ENCODE results near the gene LRCH4. TPM values are rescaled to one million over a fixed set of nuclear protein-coding genes. Genes with fewer than 3 reads are reported as not detected.

LRCH4 gene
- total RNA-seq, 1 donor: 153 TPM

- Histone ChIP-seq H3K4me3 (ENCODE audit: low read length) (no peak overlapping the region), H3K9me3 (ENCODE audit: low read depth, low read length) (no peaks in the 10 kb centered on the region), H3K27me3 (ENCODE audit: insufficient read depth, low read length) (no peaks in the 10 kb centered on the region), H3K4me1 (ENCODE audit: insufficient read depth, low read length) (peaks cover 27% of the 10 kb centered on the region)
These were observed 27.7 kb upstream of the LRCH4 start for GRCh38 chr7:100613412-100614175.

- Histone ChIP-seq H3K4me3 (ENCODE audit: low read length) (peak overlapping the region; percentile 68), H3K9me3 (ENCODE audit: low read depth, low read length) (no peaks in the 10 kb centered on the region), H3K4me1 (ENCODE audit: insufficient read depth, low read length) (peaks cover 27% of the 10 kb centered on the region), H3K27me3 (ENCODE audit: insufficient read depth, low read length) (no peaks in the 10 kb centered on the region)
These were observed 26.9 kb upstream of the LRCH4 start for GRCh38 chr7:100612730-100613390.

- Histone ChIP-seq H3K4me3 (ENCODE audit: low read length) (peak within 1 kb of the TSS; percentile 68), H3K4me1 (ENCODE audit: insufficient read depth, low read length) (peaks cover 27% of the 10 kb centered on the region), H3K27me3 (ENCODE audit: insufficient read depth, low read length) (no peaks in the 10 kb centered on the region), H3K9me3 (ENCODE audit: low read depth, low read length) (no peaks in the 10 kb centered on the region)
These were observed 26.2 kb upstream of the LRCH4 start, which contains the start of gene MOSPD3 for GRCh38 chr7:100611983-100612729. MOSPD3 (plus strand) TSS chr7:100612540; CDS start chr7:100612792, 252 bp downstream.

DNA sequence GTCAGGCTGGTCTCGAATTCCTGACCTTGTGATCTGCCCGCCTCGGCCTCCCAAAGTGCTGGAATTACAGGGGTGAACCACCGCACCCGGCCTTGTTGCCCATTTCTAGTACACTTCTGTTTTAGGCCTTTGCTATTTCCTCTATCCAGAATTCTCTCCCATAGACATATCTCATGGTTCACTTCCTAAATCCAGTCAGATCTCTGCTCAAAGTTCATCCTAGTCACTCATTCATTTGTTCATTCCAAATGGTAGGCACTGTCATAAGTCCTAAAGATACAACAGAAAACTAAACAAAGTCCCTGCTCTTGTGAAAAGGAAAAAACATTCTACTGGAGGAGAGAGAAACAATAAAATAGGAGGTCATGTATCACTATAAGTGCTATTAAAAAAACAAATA is 24.0 kb upstream of the LRCH4 start:
- peaks cover 38% of the 10 kb centered on the region for H3K4me1 ChIP-seq (ENCODE audit: insufficient read depth, low read length)
- H3K27me3 ChIP-seq (ENCODE audit: insufficient read depth, low read length): no peaks in the 10 kb centered on the region
- H3K4me3 ChIP-seq (ENCODE audit: low read length): no peak overlapping the region
- no peaks in the 10 kb centered on the region for H3K9me3 ChIP-seq (ENCODE audit: low read depth, low read length)

DNA sequence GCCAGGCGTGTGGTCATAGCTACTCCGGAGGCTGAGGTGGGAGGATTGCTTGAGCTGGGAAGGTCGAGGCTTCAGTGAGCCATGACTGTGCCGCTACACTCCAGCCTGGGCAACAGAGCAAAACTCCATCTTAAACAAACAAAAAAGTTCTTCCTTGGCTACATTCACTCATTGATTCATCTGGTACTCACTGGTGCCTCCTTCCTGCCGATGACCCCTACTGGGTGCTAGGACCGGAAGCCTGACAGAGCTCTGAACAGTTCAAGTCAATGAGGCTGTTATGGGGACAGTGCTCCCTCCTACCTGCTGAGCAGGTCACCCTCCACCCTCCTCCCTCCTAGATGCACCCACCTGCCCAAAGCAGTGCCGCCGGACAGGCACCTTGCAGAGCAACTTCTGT is 21.2 kb upstream of the LRCH4 start:
- H3K4me3 ChIP-seq (ENCODE audit: low read length): no peak overlapping the region
- H3K9me3 ChIP-seq (ENCODE audit: low read depth, low read length): no peaks in the 10 kb centered on the region
- no peaks in the 10 kb centered on the region for H3K27me3 ChIP-seq (ENCODE audit: insufficient read depth, low read length)
- peaks cover 27% of the 10 kb centered on the region for H3K4me1 ChIP-seq (ENCODE audit: insufficient read depth, low read length)

- Histone ChIP-seq H3K4me1 (ENCODE audit: insufficient read depth, low read length) (peaks cover 25% of the 10 kb centered on the region), H3K27me3 (ENCODE audit: insufficient read depth, low read length) (no peaks in the 10 kb centered on the region), H3K9me3 (ENCODE audit: low read depth, low read length) (no peaks in the 10 kb centered on the region), H3K4me3 (ENCODE audit: low read length) (no peak overlapping the region)
These were observed 20.4 kb upstream of the LRCH4 start for GRCh38 chr7:100606313-100606712.

GRCh38 chr7:100604976-100605911 is 19.3 kb upstream of the LRCH4 start:
- Histone ChIP-seq H3K4me1 (ENCODE audit: insufficient read depth, low read length) (peaks cover 22% of the 10 kb centered on the region), H3K27me3 (ENCODE audit: insufficient read depth, low read length) (no peaks in the 10 kb centered on the region), H3K4me3 (ENCODE audit: low read length) (peak overlapping the region; percentile 48), H3K9me3 (ENCODE audit: low read depth, low read length) (no peaks in the 10 kb centered on the region)

DNA sequence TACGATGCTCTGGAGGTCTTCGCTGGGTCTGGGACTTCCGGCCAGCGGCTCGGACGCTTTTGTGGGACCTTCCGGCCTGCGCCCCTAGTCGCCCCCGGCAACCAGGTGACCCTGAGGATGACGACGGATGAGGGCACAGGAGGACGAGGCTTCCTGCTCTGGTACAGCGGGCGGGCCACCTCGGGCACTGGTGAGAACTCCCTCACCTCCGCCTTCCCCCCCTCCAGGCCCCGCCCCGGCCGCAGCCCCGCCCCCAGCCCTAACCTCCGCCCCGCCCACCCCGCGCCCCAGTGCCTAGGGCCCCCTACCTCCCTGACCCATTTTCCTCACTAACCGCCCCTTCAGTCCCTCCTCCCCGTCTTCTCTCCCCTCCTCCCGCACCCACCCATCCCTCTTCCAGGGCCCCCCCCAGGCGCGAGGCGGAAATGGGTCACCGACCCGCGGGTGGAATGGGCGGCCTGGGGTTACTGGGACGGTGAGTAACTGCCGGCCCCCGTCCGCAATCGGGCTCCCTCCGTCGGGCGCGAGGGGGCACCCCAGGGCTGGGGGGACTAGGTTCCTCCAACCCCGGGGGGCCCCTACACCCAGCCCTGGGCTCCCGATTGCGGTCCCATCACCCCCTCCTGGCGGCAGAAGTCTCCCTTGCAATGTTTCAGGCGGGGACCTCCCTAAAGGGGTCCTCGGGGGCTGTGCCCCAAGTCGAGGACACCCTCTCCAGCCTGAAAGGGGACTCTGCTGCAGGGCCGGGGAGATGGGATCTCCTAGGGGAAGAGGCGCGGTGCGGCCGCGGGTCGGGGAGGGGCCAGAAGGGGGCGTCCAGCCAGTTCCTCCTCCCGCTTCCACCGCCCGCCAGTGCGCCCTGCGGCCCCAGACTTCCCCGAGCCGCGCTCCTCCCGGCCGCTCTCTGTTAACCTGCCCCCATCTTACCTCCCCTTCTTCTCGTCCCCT is 18.4 kb upstream of the LRCH4 start:
- H3K27me3 ChIP-seq (ENCODE audit: insufficient read depth, low read length): no peaks in the 10 kb centered on the region
- peak overlapping the region; percentile 48 for H3K4me3 ChIP-seq (ENCODE audit: low read length)
- peaks cover 22% of the 10 kb centered on the region for H3K4me1 ChIP-seq (ENCODE audit: insufficient read depth, low read length)
- H3K9me3 ChIP-seq (ENCODE audit: low read depth, low read length): no peaks in the 10 kb centered on the region

GRCh38 chr7:100603726-100604027 is 17.7 kb upstream of the LRCH4 start:
- Histone ChIP-seq H3K4me1 (ENCODE audit: insufficient read depth, low read length) (peaks cover 22% of the 10 kb centered on the region), H3K27me3 (ENCODE audit: insufficient read depth, low read length) (no peaks in the 10 kb centered on the region), H3K4me3 (ENCODE audit: low read length) (peak overlapping the region; percentile 29), H3K9me3 (ENCODE audit: low read depth, low read length) (no peaks in the 10 kb centered on the region)

DNA sequence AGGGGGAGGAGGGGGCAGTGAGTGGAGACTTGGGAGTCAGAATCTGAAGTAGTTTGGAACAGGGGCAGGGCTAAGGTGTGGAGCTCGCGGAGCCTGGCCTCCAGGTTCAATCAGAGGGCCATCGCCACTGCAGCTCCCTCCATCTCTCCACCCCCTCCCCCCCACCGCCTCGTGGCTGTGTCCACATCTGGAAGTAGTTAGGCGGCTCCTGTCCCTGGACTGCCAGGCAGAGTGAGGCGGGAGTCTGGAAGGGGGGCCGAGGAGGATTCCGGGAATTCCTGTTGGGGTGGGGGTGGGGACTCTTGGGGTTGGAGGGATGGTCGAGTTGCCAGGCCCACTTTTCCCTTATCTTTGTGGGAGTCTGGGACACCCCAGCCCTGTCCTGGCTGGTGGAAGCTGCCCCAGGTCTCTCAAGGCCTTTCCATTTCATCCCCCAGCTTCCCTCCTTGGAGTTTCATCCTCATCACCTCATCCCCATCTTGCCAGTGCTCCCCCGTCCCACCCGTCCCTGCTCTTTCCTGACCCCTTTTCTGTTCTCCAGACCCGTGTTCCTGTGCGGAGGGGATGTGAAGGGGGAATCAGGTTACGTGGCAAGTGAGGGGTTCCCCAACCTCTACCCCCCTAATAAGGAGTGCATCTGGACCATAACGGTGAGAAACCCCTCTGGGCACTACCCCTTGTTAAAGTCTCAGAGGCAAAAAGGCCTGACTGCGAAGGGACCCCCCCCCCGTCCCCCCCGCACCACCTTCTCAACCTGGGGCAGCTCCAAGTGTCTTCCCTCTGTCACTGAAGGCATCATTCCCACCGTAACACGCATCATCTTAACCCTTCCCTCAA is 17.2 kb upstream of the LRCH4 start:
- Histone ChIP-seq H3K4me3 (ENCODE audit: low read length) (no peak overlapping the region), H3K9me3 (ENCODE audit: low read depth, low read length) (no peaks in the 10 kb centered on the region)

GRCh38 chr7:100600730-100601038 is 14.8 kb upstream of the LRCH4 start:
- Histone ChIP-seq H3K4me1 (ENCODE audit: insufficient read depth, low read length) (peaks cover 18% of the 10 kb centered on the region), H3K9me3 (ENCODE audit: low read depth, low read length) (no peaks in the 10 kb centered on the region), H3K27me3 (ENCODE audit: insufficient read depth, low read length) (no peaks in the 10 kb centered on the region), H3K4me3 (ENCODE audit: low read length) (no peak overlapping the region)

More for the DNA sequence above, 17.2 kb upstream of the LRCH4 start:
- no peaks in the 10 kb centered on the region for H3K27me3 ChIP-seq (ENCODE audit: insufficient read depth, low read length)
- peaks cover 22% of the 10 kb centered on the region for H3K4me1 ChIP-seq (ENCODE audit: insufficient read depth, low read length)

DNA sequence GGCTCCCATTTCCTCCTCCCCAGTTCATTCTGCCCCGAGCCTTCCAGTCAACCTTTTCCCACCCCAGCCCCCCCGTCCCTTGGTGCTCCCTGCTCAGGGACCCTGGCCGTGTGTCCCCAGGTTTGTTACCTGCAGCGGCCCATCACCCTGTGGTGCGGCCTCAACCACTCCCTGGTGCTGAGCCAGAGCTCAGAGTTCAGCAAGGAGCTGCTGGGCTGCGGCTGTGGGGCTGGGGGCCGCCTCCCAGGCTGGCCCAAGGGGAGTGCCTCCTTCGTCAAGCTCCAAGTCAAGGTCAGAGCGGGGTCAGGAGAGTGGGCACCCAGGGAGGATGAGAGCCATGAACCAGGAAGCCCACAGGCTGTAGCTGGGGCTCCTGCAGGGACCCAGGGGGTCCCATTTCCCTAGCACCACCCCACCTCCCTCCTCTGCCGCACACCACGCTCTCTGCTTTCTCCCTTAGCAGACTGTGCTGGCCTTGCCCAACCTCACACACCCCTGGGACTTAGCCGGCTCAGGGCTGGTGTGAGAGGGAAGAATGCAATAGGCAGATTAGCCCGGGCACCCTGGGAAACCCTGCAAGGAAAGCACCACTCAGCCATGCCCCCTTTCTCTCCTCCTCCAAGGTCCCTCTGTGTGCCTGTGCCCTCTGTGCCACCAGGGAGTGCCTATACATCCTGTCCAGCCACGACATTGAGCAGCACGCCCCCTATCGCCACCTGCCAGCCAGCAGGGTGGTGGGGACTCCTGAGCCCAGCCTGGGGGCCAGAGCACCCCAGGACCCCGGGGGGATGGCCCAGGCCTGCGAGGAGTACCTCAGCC is 14.2 kb upstream of the LRCH4 start:
- no peak overlapping the region for H3K4me3 ChIP-seq (ENCODE audit: low read length)
- no peaks in the 10 kb centered on the region for H3K9me3 ChIP-seq (ENCODE audit: low read depth, low read length)
- H3K27me3 ChIP-seq (ENCODE audit: insufficient read depth, low read length): no peaks in the 10 kb centered on the region
- peaks cover 12% of the 10 kb centered on the region for H3K4me1 ChIP-seq (ENCODE audit: insufficient read depth, low read length)
